ENCODE measurements around the gene FAM118A. TPM values are rescaled to one million over a fixed set of nuclear protein-coding genes. Genes with fewer than 3 reads are reported as not detected.

FAM118A gene
- total RNA-seq, 4 donors from 2014 or later, result 17.3 to 60.1 (median 37.9) TPM

GRCh38 chr22:45276507-45277105 is 33.1 kb upstream of the FAM118A start:
- TF ChIP-seq CTCF (IDR thresholded peaks at IDR 0.05; ENCODE audit: low read depth), result no peak

GRCh38 chr22:45278125-45278524 is 31.6 kb upstream of the FAM118A start:
- no peak for TF ChIP-seq CTCF (IDR thresholded peaks at IDR 0.05; ENCODE audit: low read depth)

GRCh38 chr22:45280587-45280980 is 29.1 kb upstream of the FAM118A start:
- TF ChIP-seq CTCF (IDR thresholded peaks at IDR 0.05; ENCODE audit: low read depth), result no peak

GRCh38 chr22:45281010-45281409 is 28.7 kb upstream of the FAM118A start:
- no peak for TF ChIP-seq CTCF (IDR thresholded peaks at IDR 0.05; ENCODE audit: low read depth)

- TF ChIP-seq CTCF (IDR thresholded peaks at IDR 0.05; ENCODE audit: low read depth), result no peak
These were observed 24.9 kb upstream of the FAM118A start, which contains the start of gene UPK3A for GRCh38 chr22:45284705-45285262. Gene UPK3A (plus strand): TSS chr22:45284949. CDS start chr22:45285014, 65 bp downstream.

GRCh38 chr22:45285263-45286058 is 24.3 kb upstream of the FAM118A start:
- no peak for TF ChIP-seq CTCF (IDR thresholded peaks at IDR 0.05; ENCODE audit: low read depth)

GRCh38 chr22:45286854-45287551 is 22.7 kb upstream of the FAM118A start:
- TF ChIP-seq CTCF (IDR thresholded peaks at IDR 0.05; ENCODE audit: low read depth), result no peak
